Right ventricle myocardium inferior (tissue), 1 donor: ENCODE measurements around the gene RAB11FIP3. TPM values are rescaled to one million over a fixed set of nuclear protein-coding genes. Genes with fewer than 3 reads are reported as not detected.

Source experiments
- ATAC-seq: fragments of 200-7000 bp; cut with Tn5 transposase; one replicate; pipeline ENCODE4 v1.9.1; 2020; ENCODE audit warnings: mild to moderate bottlenecking, moderate library complexity
- DNase-seq: peaks from one replicate; pipeline ENCODE4 v3.0.0; 2021; ENCODE audit errors: missing footprints
- intact Hi-C: fragments of 100-400 bp; cut with DNase I; formaldehyde crosslinking; loops from one replicate; pipeline ENCODE4 v1.11.0; 2022
- total RNA-seq: library from RNA; stranded (reverse); fragmentation: NEBNext Ultra II Directional; extraction: Animal tissue kit (Norgen Biotek cat#: 25700); gene quantifications from one replicate; pipeline ENCODE4 v1.2.1, GENCODE V29; 2021
- donor health status: DM: no; HTN: yes; CAD: no; lungs with severe emphysema.

Gene RAB11FIP3
- total RNA-seq, 1 donor from 2014 or later = 23.3 TPM

DNA sequence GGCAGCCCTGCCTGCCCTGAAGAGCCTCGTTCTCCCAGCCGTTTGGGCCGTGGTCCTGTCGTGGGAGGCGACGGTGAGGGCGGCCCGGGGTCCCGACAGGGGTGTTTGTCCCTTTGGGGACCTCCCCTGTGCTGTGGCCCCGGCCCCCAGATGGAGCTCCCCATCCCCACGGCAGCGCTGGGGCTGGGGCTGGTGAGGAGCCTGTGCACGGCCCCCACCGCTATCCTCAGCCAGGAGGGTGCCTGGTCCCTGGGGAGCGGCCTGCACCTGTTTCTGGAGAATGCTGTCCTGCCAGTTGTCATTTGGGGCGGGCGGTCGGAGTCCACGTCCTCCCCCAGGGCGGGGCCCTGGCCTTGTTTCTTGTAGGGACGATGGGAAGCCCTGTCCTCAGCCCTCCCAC is 108.7 kb downstream of the RAB11FIP3 start:
- ATAC-seq = no peak

DNA sequence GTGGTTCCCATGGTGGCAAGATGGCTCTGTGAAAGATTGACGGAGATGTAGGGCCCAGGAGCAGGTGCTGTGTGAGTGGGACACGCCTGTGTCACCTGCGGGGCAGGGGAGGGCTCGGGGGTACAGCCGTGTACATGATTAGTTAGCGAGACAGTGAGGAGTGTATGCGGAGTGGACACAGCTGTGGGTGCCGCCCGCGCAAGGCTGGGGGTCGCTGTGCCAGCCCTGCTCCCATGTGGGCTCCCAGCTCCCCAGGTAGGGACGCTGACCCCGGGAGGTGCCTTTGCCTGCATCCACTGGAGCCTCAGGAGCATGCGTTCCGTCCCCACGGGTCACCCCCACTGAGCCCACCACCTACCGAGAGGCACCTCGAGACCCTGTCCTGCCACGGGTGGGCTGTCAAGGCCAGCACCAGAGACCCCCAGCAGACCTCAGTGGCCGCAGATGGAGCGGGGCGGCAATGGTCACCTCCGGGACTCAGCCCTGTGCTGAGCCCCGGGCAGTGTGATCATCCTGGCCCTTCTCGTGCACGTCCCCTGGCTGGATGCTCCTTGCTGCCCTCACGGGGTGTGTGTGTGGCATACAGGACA is 109.5 kb downstream of the RAB11FIP3 start:
- DNase-seq = no peak
- intact Hi-C loops = no loop called here
- no peak for ATAC-seq

More for the DNA sequence above, 108.7 kb downstream of the RAB11FIP3 start:
- no peak for DNase-seq
- intact Hi-C loops = no loop called here

DNA sequence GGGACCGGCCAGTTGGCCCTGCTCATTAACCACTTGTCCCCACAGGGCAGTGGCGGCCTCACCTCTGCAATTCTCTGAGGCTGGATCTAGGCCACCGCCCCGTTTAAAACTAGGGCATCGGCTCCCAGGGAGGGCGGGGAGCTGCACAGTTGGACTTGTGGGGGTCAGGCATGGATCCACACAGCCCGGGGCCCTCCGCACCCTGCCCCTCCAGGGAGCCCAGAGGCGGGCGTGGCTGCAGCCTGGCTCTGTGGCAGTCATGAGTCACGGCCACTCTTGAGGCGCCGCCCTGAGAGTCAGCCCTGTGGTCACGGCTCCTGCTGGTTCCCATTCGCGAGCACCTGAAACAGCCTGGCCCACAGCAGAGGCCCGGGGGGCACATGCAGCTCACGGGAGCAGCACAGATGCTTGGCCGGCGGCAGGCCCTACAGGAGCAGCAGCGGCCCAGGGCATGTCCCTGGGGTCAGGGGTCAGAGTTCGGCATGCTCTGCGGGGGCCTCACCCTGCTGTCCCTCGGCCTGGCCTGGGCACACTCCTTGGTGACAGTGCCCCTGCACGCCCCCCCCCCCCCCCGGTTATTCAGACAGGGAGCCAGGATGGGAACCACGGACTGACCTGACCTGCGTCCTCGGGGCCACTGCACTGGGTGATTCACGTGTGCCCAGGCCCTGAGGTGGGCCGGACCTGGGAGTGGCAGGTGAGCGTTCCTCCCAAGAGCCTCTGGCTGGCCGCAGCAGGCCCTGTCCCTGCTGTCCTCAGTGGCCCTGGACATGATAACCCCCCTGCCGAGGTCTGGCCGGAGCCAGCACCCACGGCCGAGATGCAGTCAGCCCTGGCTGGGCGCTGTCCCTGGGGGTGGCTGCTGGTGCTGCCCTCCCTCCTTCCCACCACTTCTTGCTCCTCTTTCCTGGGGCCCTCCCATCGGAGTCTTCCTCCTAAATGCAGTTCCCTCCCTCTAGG is 110.3 kb downstream of the RAB11FIP3 start:
- intact Hi-C loops = no loop called here
- DNase-seq (no peak), ATAC-seq (peak; percentile 24)

DNA sequence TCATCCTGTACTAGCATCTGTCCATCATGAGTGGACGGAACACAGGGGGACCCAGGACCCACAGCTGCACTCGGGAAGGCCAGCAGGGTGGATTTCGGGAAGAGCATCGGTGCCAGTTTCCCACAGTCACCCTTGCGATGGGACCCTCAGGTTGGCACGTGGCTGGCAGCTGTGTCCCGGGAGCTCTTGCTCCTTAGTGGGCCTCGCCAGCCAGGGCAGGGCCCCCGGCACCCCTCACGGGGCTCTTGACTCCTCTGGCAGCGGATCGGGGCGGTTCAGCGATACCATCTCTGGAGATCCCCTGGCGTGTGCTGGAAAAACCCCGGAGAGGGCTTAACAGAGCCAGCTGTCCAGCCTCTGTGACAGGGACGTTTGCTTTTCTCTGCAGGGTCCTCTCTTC is 111.3 kb downstream of the RAB11FIP3 start:
- ATAC-seq (no peak), DNase-seq (no peak)
- intact Hi-C loops = no loop called here

DNA sequence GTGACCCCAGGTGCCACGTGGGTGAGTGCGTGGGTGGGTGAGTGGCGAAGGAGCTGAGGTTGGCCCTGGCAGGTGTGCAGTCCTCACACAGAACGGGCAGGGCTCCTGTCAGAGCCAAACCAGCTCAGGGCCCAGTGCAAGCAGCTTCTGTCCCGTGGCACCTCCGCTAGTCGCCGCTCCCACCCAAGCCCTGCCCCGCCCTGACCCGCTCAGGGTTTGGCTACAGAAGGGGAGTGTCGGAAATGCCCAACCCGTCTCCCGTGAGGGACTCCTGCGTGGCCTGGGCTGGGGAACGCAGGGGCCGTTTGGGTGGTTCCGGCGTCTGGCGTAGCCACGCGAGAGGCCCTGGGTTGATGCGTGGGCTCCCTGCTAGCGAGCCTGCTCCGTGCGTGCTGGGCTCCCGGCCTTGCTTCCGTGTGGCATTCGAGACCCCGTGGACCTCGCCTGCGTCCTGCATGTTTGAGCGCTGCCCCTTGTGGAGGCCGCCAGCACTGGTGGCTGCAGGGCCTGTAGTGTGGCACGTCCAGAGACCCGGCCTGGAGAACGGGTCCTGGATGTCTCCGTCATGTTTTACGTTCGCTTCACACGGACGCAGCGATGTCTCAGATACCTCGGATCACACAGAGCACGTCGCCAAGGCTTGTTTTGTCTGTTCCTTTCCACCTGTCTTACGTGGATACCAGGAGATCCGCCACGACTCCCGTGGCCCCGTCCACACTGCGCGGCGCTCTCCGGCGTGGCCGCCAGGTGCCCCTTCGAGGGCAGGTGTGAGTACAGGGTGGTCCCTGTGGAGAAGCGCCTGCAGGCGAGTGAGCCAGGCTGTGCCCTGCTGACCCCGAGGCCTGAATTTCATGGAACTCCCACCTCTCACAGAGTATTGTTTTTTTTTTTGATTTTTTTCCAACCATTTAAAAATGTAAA is 112.2 kb downstream of the RAB11FIP3 start:
- DNase-seq = no peak
- intact Hi-C loops = no loop called here
- ATAC-seq = no peak

DNA sequence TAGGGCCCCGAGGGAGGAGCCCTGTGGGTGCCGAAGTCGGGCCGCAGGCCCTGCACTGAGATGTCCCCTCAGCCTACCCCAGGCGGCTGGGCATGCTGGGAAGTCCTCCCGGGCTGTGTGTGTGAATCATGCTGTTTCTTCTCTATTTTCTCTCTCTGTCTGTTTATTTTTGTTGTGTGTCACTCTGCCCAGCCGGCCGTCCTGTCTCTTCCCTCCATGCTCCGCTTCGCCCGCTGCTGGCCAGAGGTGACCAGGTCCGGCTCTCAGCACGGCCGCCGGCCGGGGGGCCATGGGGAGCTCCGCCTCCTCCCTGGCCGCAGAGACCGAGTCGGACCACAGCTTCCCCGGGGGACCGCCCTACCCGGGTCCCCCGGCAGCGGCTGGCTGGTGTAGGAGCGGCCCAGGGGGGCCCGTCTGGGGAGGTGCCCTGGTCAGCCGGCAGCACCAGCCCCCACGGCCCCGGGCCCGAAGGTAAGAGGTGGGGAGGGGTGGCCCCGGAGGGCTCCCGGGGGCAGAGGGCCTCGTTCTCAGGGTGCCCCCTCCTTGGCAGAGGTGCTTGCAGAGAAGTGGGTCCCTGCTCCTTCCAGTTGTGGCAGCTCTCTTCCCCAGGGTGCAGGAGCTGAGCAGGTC is 114.6 kb downstream of the RAB11FIP3 start:
- intact Hi-C loops = no loop called here
- DNase-seq = no peak
- ATAC-seq = no peak

DNA sequence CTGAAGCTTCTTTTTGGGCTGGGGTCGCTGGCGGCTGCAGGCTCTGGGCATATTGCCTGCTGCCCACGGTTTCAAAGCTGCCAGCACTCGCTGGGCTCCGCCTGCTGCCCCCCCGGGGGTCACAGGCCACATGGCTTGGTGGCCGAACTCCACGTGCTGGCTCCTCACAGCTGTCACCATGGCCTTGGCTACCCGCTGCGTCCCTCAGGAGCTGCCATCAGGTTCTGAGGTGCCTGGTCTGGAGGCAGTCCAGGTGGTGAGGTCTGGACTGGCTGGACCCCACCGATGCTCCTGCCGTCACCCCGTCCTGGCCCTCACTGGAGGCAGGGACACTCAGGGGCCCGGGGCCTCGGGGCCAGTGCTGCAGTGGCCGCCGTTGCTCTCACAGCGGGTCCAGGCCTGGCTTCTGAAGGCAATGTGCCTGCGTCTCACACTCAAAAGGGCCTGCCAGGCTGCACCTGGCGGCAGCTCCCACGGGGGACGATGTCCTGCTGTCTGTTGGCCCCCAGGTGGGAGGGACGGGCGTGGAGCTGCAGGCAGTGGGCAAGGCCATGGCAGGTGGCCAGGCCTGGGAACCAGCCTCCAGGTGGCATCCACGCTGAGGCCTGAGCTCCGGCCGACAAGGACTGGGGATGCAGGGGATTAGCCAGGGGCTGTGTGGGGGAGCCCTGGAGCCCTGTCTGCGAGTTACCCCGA is 115.3 kb downstream of the RAB11FIP3 start:
- DNase-seq (no peak), ATAC-seq (no peak)
- intact Hi-C loops = no loop called here

DNA sequence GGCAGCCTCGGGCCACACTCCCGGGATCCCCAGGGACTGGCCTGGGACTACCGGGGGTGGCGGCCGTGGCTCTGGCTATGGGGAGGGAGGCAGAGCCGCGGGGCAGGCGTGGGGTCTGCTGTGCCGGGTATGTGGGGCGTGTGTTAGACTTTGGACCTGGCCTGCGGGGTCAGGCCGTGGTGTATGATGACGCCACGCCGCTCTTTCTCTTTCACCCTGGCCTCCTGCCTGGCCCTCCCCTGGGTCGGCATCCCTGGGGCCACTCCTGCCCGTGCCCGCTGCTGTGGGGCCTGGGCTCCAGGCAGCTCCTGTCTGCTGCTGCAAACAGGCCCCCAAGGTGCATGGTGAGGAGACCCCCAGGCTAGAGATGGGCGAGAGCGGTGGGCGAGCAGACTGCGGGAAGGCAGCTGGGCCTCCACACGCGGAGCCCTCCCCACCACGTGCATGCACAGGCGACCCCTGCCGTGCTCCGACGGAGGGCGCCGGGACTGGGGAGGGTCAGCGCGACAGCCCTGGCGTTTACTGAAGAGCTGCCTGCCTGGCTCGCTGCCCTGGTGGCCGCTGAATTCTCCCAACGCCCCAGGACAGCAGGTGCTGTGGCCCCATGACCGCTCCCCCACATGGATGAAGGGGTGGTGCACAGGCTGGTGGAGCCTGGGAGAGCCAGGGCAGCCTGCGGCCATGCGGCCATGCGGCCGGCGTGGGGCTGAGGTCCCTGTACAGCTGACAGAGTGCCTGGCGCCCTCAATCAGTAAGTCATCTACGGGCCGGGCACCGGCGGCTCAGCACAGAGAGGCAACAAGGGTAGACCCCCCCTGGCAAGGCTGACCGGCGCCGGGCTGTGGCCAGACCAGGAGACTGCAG is 118.1 kb downstream of the RAB11FIP3 start:
- ATAC-seq (no peak), DNase-seq (no peak)
- intact Hi-C loops = no loop called here

DNA sequence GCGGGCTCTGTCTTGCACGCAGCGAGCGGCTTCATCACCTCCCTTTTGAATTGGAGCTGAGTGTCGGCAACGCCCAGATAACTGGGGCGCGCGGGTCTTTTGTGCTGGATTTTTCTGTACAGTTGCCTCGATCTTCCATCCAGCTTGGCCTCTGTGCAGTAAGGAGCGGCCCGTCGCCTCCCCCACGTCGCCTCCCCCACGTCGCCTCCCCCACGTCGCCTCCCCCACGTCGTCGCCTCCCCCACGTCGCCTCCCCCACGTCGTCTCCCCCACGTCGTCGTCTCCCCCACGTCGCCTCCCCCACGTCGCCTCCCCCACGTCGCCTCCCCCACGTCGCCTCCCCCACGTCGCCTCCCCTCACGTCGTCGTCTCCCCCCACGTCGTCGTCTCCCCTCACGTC is 119.1 kb downstream of the RAB11FIP3 start:
- DNase-seq = no peak
- ATAC-seq = no peak
- intact Hi-C loops = no loop called here

DNA sequence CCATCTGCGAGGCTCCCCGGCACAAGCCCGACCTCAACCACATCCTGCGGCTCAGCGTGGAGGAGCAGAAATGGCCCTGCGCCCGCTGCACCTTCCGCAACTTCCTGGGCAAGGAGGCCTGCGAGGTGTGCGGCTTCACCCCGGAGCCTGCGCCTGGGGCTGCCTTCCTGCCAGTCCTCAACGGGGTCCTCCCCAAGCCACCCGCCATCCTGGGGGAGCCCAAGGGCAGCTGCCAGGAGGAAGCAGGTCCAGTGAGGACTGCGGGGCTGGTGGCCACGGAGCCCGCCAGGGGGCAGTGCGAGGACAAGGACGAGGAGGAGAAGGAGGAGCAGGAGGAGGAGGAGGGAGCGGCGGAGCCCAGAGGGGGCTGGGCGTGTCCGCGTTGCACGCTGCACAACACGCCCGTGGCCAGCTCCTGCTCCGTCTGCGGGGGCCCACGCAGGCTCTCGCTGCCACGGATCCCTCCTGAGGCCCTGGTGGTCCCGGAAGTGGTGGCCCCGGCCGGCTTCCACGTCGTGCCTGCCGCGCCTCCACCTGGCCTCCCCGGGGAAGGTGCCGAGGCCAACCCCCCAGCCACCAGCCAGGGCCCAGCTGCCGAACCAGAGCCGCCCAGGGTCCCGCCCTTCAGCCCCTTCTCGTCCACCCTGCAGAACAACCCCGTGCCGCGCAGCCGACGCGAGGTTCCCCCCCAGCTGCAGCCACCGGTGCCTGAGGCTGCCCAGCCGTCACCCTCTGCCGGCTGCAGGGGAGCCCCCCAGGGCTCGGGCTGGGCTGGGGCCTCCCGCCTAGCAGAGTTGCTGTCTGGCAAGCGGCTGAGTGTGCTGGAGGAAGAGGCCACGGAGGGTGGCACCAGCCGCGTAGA is 121.7 kb downstream of the RAB11FIP3 start:
- DNase-seq = peak; percentile 88
- intact Hi-C loops = no loop called here
- peak; percentile 76 for ATAC-seq

DNA sequence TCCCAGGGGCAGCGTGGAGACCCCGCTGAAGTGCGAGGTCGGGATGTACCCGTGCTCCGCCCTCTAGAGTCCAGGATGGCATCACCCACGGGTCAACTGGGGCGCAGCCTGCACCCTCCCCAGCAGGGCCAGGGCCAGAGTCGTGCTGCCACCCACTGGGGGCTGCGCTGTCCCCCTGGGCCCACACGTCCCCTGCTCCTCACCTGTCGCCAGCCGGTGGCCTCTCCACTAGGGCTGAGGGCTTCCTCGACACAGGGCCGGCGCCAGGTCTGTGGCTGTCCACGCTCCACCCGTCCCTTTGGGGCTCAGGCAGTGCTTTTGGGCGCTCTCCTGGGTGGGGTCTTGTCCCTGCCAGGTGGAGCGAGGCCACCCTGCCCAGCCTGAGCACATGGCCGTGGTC is 123.1 kb downstream of the RAB11FIP3 start:
- ATAC-seq = no peak
- intact Hi-C loops = no loop called here
- no peak for DNase-seq

DNA sequence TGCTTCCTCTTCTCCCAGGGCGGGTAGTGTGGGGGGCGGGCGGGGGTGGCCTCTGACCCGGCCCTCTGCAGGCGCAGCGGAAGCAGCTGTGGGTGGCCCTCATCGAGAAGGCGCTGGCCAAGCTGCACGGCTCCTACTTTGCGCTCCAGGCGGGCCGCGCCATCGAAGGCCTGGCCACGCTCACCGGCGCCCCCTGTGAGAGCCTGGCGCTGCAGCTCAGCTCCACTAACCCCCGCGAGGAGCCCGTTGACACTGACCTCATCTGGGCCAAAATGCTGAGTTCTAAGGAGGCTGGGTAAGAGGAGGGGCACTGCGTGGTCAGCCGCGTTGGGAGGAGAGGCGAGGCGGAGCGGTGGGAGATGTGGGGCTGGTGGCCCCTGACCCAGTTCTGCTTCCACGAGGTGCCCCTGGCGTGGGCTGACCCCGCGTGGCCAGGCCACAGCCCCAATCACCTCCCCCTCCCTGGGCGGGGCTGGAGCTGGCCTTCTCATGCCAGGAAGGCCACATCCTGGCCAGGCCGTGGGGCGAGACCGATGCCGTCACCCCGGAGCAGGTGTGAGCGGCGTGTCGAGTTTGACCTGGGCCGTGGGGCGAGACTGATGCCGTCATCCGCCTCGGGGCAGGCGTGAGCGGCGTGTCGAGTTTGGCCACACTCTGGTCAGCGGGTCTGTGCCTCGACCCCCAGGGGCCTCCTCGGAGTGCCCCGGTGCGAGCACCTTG is 124.3 kb downstream of the RAB11FIP3 start:
- ATAC-seq (no peak), DNase-seq (no peak)
- intact Hi-C loops = no loop called here

DNA sequence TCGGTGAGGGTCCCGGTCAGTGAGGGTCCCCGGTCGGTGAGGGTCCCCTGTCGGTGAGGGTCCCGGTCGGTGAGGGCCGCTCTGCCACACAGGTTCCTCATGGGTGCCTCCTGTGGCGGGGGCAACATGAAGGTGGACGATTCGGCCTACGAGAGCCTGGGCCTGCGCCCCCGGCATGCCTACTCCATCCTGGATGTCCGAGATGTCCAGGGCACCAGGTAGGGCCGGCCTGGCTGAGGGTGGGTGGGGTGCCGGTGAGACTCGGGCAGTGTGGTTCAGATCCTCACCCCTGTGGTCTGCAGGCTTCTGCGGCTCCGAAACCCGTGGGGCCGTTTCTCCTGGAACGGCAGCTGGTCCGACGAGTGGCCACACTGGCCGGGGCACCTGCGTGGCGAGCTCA is 125.8 kb downstream of the RAB11FIP3 start:
- no peak for ATAC-seq
- intact Hi-C loops = no loop called here
- DNase-seq = no peak

DNA sequence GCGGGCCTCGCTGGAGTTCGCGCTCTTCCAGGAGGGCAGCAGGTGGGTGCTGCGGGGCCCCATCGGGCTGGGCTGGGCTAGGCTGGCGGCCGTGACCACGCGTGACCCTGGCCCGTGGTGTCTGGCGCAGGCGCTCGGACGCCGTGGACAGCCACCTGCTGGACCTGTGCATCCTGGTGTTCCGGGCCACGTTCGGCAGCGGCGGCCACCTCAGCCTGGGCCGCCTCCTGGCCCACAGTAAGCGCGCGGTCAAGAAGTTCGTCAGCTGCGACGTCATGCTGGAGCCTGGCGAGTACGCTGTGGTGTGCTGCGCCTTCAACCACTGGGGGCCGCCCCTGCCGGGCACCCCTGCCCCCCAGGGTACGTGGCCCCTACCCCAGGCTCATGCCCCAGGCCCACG is 126.7 kb downstream of the RAB11FIP3 start:
- DNase-seq (no peak), ATAC-seq (no peak)
- intact Hi-C loops = no loop called here

DNA sequence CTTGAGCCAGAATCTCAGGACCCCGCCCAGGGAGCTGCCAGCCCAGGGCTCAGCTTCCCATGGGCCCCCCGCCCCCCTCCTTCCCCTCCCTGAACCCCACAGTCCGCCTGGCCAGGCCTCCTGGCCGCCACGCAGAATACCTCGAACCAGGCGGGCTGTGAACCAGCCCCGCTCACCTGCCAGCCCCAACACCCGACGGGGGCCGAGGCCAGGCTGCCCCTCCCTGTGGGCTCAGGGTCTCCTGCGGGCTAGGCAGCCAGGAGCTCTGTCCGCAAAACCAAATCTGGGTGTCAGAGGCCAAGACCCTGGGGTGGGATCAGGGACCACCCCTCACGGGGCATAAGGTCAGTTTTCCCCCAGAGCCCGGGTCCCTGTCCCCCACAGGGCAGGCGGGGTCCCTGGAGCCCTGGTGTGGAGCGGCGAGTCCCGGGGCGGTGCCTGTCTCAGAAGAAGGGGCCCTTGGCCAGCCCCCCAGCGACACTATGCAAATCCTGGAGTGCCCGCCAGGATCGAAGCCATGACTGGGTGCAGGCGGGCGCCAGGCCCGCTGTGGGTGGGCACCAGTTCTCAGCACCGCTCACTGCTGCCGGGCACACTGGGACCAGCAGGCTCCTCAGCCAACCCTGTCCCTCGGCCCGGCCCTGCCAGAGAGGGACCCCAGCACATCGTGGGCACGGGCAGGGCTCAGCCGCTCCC is 128.3 kb downstream of the RAB11FIP3 start:
- DNase-seq (no peak), ATAC-seq (no peak)
- intact Hi-C loops = no loop called here

DNA sequence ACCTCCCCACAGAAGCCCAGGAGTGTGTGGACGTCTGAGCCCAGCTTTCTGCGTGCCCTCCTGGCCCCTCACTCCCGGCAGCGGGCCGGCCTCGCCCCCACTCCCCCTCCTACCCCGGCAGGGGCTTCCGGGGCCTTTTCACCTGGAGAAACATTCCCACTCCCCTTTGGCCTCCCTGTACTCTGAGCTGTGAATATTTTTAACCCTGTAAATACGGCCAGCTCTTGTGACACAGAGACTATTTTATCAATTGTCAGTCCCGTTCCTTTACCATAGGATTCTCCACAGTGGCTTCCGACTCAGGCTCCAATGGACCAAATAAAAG is 128.8 kb downstream of the RAB11FIP3 start:
- no peak for DNase-seq
- no peak for ATAC-seq
- intact Hi-C loops = no loop called here
